Mesenchymal stem cell (in vitro differentiated cells and primary cell): ENCODE results near the gene FPR2.

Experiments used
- DNase-seq: peaks from one replicate; pipeline ENCODE4 v3.0.0-alpha.2; 2013
- H2AFZ ChIP-seq: one replicate; pipeline ENCODE4 v1.6.1; 2013; ENCODE audit warnings: low read depth, mild to moderate bottlenecking, control low read depth, inconsistent platforms, low read length, moderate library complexity
- H2AK5ac ChIP-seq: 2 replicates; pipeline ENCODE4 v1.6.1; 2013; ENCODE audit warnings: low read length, moderate library complexity, mild to moderate bottlenecking, inconsistent platforms; ENCODE audit not compliant: severe bottlenecking
- H2BK120ac ChIP-seq: one replicate; pipeline ENCODE4 v1.6.1; 2013; ENCODE audit warnings: low read depth, mild to moderate bottlenecking, inconsistent platforms, low read length, moderate library complexity
- H2BK12ac ChIP-seq, 2 experiments: one replicate each; pipeline ENCODE4 v1.6.1; 2013; ENCODE audit warnings: inconsistent platforms in 2 of 2, low read length in 2 of 2, mild to moderate bottlenecking in 2 of 2, moderate library complexity in 2 of 2, control low read depth in 1 of 2
- H2BK15ac ChIP-seq: one replicate; pipeline ENCODE4 v1.6.1; 2013; ENCODE audit warnings: mild to moderate bottlenecking, low read depth, inconsistent platforms; ENCODE audit not compliant: poor library complexity, severe bottlenecking
- H2BK5ac ChIP-seq: 2 replicates; pipeline ENCODE4 v1.6.1; 2013; ENCODE audit warnings: low read depth, mild to moderate bottlenecking, low read length, control low read depth, inconsistent platforms; ENCODE audit not compliant: poor library complexity, severe bottlenecking
- H3K14ac ChIP-seq, 2 experiments: one replicate each; pipeline ENCODE4 v1.6.1; 2013; ENCODE audit warnings: inconsistent platforms in 2 of 2, low read length in 2 of 2, control low read depth in 1 of 2, mild to moderate bottlenecking in 1 of 2, moderate library complexity in 1 of 2
- H3K18ac ChIP-seq, 2 experiments: one replicate each; pipeline ENCODE4 v1.6.1; 2013; ENCODE audit warnings: inconsistent platforms in 2 of 2, low read length in 2 of 2, control low read depth in 1 of 2, low read depth in 1 of 2, mild to moderate bottlenecking in 1 of 2
- H3K23ac ChIP-seq, 2 experiments: one replicate each; pipeline ENCODE4 v1.6.1; 2013; ENCODE audit warnings: inconsistent platforms in 2 of 2, low read length in 2 of 2, mild to moderate bottlenecking in 2 of 2, moderate library complexity in 2 of 2, control low read depth in 1 of 2
- H3K27ac ChIP-seq: 2 replicates; pipeline ENCODE4 v1.5.1; 2013; ENCODE audit warnings: mild to moderate bottlenecking, moderate library complexity, low read length, control low read depth, inconsistent platforms; ENCODE audit not compliant: poor library complexity, severe bottlenecking
- H3K27me3 ChIP-seq, 2 experiments: 2 replicates each; pipeline versions ENCODE4 v1.6.1 to v1.7.0; 2013; ENCODE audit warnings: low read length in 2 of 2, mild to moderate bottlenecking in 2 of 2, moderate library complexity in 2 of 2, control low read depth in 1 of 2, inconsistent platforms in 1 of 2; ENCODE audit not compliant: control insufficient read depth in 1 of 2, insufficient read depth in 1 of 2
- H3K36me3 ChIP-seq, 2 experiments: 2 replicates each; pipeline versions ENCODE4 v1.6.1 to v1.7.0; 2013; ENCODE audit warnings: low read length in 2 of 2, control low read depth in 1 of 2, inconsistent platforms in 1 of 2, low read depth in 1 of 2, mild to moderate bottlenecking in 1 of 2; ENCODE audit not compliant: insufficient read depth in 2 of 2, control insufficient read depth in 1 of 2
- H3K4ac ChIP-seq, 2 experiments: one replicate each; pipeline ENCODE4 v1.6.1; 2013; ENCODE audit warnings: inconsistent platforms in 2 of 2, low read length in 2 of 2, mild to moderate bottlenecking in 2 of 2, moderate library complexity in 2 of 2, control low read depth in 1 of 2, low read depth in 1 of 2
- H3K4me1 ChIP-seq: 2 replicates; pipeline ENCODE4 v1.6.1; 2013; ENCODE audit warnings: low read depth, low read length, control low read depth; ENCODE audit not compliant: control insufficient read depth, insufficient read depth
- H3K4me2 ChIP-seq: 2 replicates; pipeline ENCODE4 v1.6.1; 2013; ENCODE audit warnings: low read length, mild to moderate bottlenecking, inconsistent platforms; ENCODE audit not compliant: poor library complexity, severe bottlenecking
- H3K4me3 ChIP-seq, 2 experiments: 2 replicates each; pipeline versions ENCODE4 v1.5.1 to v1.7.0; 2013; ENCODE audit warnings: low read length in 2 of 2, mild to moderate bottlenecking in 2 of 2, control low read depth in 1 of 2, low read depth in 1 of 2; ENCODE audit not compliant: insufficient read depth in 1 of 2
- H3K79me1 ChIP-seq: replicated peaks from 2 replicates; pipeline ENCODE4 v1.6.1; 2013; ENCODE audit warnings: mild to moderate bottlenecking, control low read depth, low read length, inconsistent platforms; ENCODE audit not compliant: poor library complexity, severe bottlenecking
- H3K9ac ChIP-seq: 2 replicates; pipeline ENCODE4 v1.7.0; 2013; ENCODE audit warnings: mild to moderate bottlenecking, low read length, moderate library complexity
- H3K9me3 ChIP-seq: 2 replicates; pipeline ENCODE4 v1.7.0; 2013; ENCODE audit warnings: mild to moderate bottlenecking, low read length; ENCODE audit not compliant: control insufficient read depth
- H4K8ac ChIP-seq: one replicate; pipeline ENCODE4 v1.6.1; 2013; ENCODE audit warnings: inconsistent platforms, mild to moderate bottlenecking, low read length, moderate library complexity
- H4K91ac ChIP-seq: one replicate; pipeline ENCODE4 v1.6.1; 2013; ENCODE audit warnings: mild to moderate bottlenecking, low read length, inconsistent platforms
- WGBS: methylation state at CpG from one replicate; pipeline ENCODE4 v1.1.7; 2013; ENCODE audit warnings: mixed read lengths; 5-methylcytosine and 5-hydroxymethylcytosine counted together

Gene FPR2

GRCh38 chr19:51797480-51797879, 36.5 kb downstream of the FPR2 start:
- no peak overlapping the region for H2AK5ac ChIP-seq
- H3K36me3 ChIP-seq: no peaks in the 10 kb centered on the region
- no peaks in the 10 kb centered on the region for H3K4me1 ChIP-seq
- no peak overlapping the region for H4K8ac ChIP-seq
- H2BK12ac ChIP-seq: no peak overlapping the region
- H4K91ac ChIP-seq: no peak overlapping the region
- H3K79me1 ChIP-seq: no peaks in the 10 kb centered on the region
- no peak overlapping the region for H2BK15ac ChIP-seq
- H2BK120ac ChIP-seq: no peak overlapping the region
- H3K9me3 ChIP-seq: peaks cover 3% of the 10 kb centered on the region
- H3K9ac ChIP-seq: no peak overlapping the region
- no peak overlapping the region for H3K4me3 ChIP-seq
- no peak overlapping the region for H3K23ac ChIP-seq
- H2BK5ac ChIP-seq: no peak overlapping the region
- no peak overlapping the region for H3K27ac ChIP-seq
- no peak overlapping the region for H3K18ac ChIP-seq
- no peak overlapping the region for H2AFZ ChIP-seq
- no peak overlapping the region for H3K4ac ChIP-seq
- 59% methylated on average over 3 of the region's 5 CpGs for WGBS
- no peak overlapping the region for H3K14ac ChIP-seq
- peaks cover 0 to 3% of the 10 kb centered on the region in 2 experiments for H3K27me3 ChIP-seq
- no peak for DNase-seq
- H3K4me2 ChIP-seq: no peak overlapping the region

GRCh38 chr19:51798062-51798461, 37.1 kb downstream of the FPR2 start:
- H3K18ac ChIP-seq: no peak overlapping the region
- no peak overlapping the region for H2BK12ac ChIP-seq
- no peak overlapping the region for H3K23ac ChIP-seq
- no peak overlapping the region for H3K4me2 ChIP-seq
- no peak overlapping the region for H3K9ac ChIP-seq
- H3K4me3 ChIP-seq: no peak overlapping the region
- no peak overlapping the region for H4K91ac ChIP-seq
- H3K4me1 ChIP-seq: no peaks in the 10 kb centered on the region
- H2AK5ac ChIP-seq: no peak overlapping the region
- no peak overlapping the region for H2BK120ac ChIP-seq
- H2BK5ac ChIP-seq: no peak overlapping the region
- H3K79me1 ChIP-seq: no peaks in the 10 kb centered on the region
- H3K14ac ChIP-seq: no peak overlapping the region
- no peak overlapping the region for H2AFZ ChIP-seq
- H3K36me3 ChIP-seq: no peaks in the 10 kb centered on the region
- no peak for DNase-seq
- WGBS: 60% methylated on average over 2 of the region's 3 CpGs
- H3K27me3 ChIP-seq: peaks cover 0 to 3% of the 10 kb centered on the region in 2 experiments
- no peak overlapping the region for H4K8ac ChIP-seq
- peaks cover under 1% of the 10 kb centered on the region for H3K9me3 ChIP-seq
- H3K4ac ChIP-seq: no peak overlapping the region
- H2BK15ac ChIP-seq: no peak overlapping the region
- no peak overlapping the region for H3K27ac ChIP-seq

GRCh38 chr19:51799034-51799773, 38.2 kb downstream of the FPR2 start:
- no peak overlapping the region for H3K4ac ChIP-seq
- no peaks in the 10 kb centered on the region for H3K4me1 ChIP-seq
- H2BK120ac ChIP-seq: no peak overlapping the region
- H2BK5ac ChIP-seq: no peak overlapping the region
- peak overlapping the region; percentile 66 for H3K9ac ChIP-seq
- no peak overlapping the region for H2AFZ ChIP-seq
- no peak overlapping the region for H4K91ac ChIP-seq
- DNase-seq: peak; percentile 6
- no peak overlapping the region for H2BK15ac ChIP-seq
- no peak overlapping the region for H3K4me2 ChIP-seq
- no peak overlapping the region for H3K23ac ChIP-seq
- no peaks in the 10 kb centered on the region for H3K36me3 ChIP-seq
- no peaks in the 10 kb centered on the region for H3K9me3 ChIP-seq
- peaks cover 0 to 3% of the 10 kb centered on the region in 2 experiments for H3K27me3 ChIP-seq
- H3K18ac ChIP-seq: no peak overlapping the region
- no peak overlapping the region for H4K8ac ChIP-seq
- H2BK12ac ChIP-seq: no peak overlapping the region
- no peak overlapping the region for H3K27ac ChIP-seq
- H3K4me3 ChIP-seq: peak overlapping the region in 1 of 2 experiments; percentile 59
- WGBS: 82% methylated on average over 20 of the region's 20 CpGs
- no peaks in the 10 kb centered on the region for H3K79me1 ChIP-seq
- no peak overlapping the region for H3K14ac ChIP-seq
- H2AK5ac ChIP-seq: no peak overlapping the region

- Histone ChIP-seq H3K27me3 (peaks cover 0 to 3% of the 10 kb centered on the region in 2 experiments), H3K9ac (peak overlapping the region; percentile 3), H3K14ac (no peak overlapping the region), H4K91ac (no peak overlapping the region), H2BK12ac (no peak overlapping the region), H2AFZ (no peak overlapping the region), H3K4me2 (no peak overlapping the region), H2BK15ac (no peak overlapping the region), H2BK120ac (no peak overlapping the region), H3K27ac (no peak overlapping the region), H2BK5ac (no peak overlapping the region), H2AK5ac (no peak overlapping the region), H4K8ac (no peak overlapping the region), H3K4me3 (peak overlapping the region in 1 of 2 experiments; percentile 20), H3K9me3 (no peaks in the 10 kb centered on the region), H3K36me3 (no peaks in the 10 kb centered on the region), H3K18ac (no peak overlapping the region), H3K4ac (no peak overlapping the region), H3K4me1 (no peaks in the 10 kb centered on the region), H3K23ac (no peak overlapping the region), H3K79me1 (no peaks in the 10 kb centered on the region)
- no peak for DNase-seq
- 87% methylated on average over 13 of the region's 13 CpGs for WGBS
Measured at GRCh38 chr19:51799774-51800472, 38.9 kb downstream of the FPR2 start.
